ENCODE measurements around the gene MMRN1. TPM values are rescaled to one million over a fixed set of nuclear protein-coding genes. Genes with fewer than 3 reads are reported as not detected.
A peak's percentile ranks its signal among the peaks of the same experiment; 100 is the strongest.

MMRN1 gene
- total and polyA plus RNA-seq, 4 donors, result 3.7 to 35.9 (median 10.7) TPM

GRCh38 chr4:89994176-89994873 lies 99.7 kb downstream of the MMRN1 start:
- Histone ChIP-seq H3K36me3 (ENCODE audit: control insufficient read depth, insufficient read depth, low read length) (no peaks in the 10 kb centered on the region), H3K27me3 (ENCODE audit: control insufficient read depth, insufficient read depth, low read length) (no peaks in the 10 kb centered on the region), H3K27ac (ENCODE audit: low read depth, low read length) (no peak overlapping the region), H3K4me3 (ENCODE audit: low read depth, low read length) (no peak overlapping the region), H3K9me3 (ENCODE audit: control insufficient read depth, insufficient read depth, low read length) (no peaks in the 10 kb centered on the region), H3K4me1 (ENCODE audit: control insufficient read depth, insufficient read depth, low read length) (no peaks in the 10 kb centered on the region)
- no peak for DNase-seq (ENCODE audit: low read depth in 4 of 6, low spot score in 6 of 6)
- 100% methylated on average over 1 of the region's 3 CpGs for WGBS (ENCODE audit: insufficient coverage)

- Histone ChIP-seq H3K27me3 (ENCODE audit: control insufficient read depth, insufficient read depth, low read length) (no peaks in the 10 kb centered on the region), H3K27ac (ENCODE audit: low read depth, low read length) (no peak overlapping the region), H3K36me3 (ENCODE audit: control insufficient read depth, insufficient read depth, low read length) (no peaks in the 10 kb centered on the region), H3K4me1 (ENCODE audit: control insufficient read depth, insufficient read depth, low read length) (no peaks in the 10 kb centered on the region), H3K4me3 (ENCODE audit: low read depth, low read length) (no peak overlapping the region), H3K9me3 (ENCODE audit: control insufficient read depth, insufficient read depth, low read length) (no peaks in the 10 kb centered on the region)
- DNase-seq (ENCODE audit: low read depth in 4 of 6, low spot score in 6 of 6), result no peak
- no CpG with 5 or more reads among the region's 4 CpGs for WGBS (ENCODE audit: insufficient coverage)
Measured at GRCh38 chr4:89995006-89995405, 100.4 kb downstream of the MMRN1 start.

- Histone ChIP-seq H3K36me3 (ENCODE audit: control insufficient read depth, insufficient read depth, low read length) (no peaks in the 10 kb centered on the region), H3K4me3 (ENCODE audit: low read depth, low read length) (no peak overlapping the region), H3K27ac (ENCODE audit: low read depth, low read length) (no peak overlapping the region), H3K4me1 (ENCODE audit: control insufficient read depth, insufficient read depth, low read length) (no peaks in the 10 kb centered on the region), H3K27me3 (ENCODE audit: control insufficient read depth, insufficient read depth, low read length) (no peaks in the 10 kb centered on the region), H3K9me3 (ENCODE audit: control insufficient read depth, insufficient read depth, low read length) (no peaks in the 10 kb centered on the region)
- no CpG with 5 or more reads among the region's 2 CpGs for WGBS (ENCODE audit: insufficient coverage)
- no peak for DNase-seq (ENCODE audit: low read depth in 4 of 6, low spot score in 6 of 6)
Measured at GRCh38 chr4:89995814-89996213, 101.2 kb downstream of the MMRN1 start.

DNA sequence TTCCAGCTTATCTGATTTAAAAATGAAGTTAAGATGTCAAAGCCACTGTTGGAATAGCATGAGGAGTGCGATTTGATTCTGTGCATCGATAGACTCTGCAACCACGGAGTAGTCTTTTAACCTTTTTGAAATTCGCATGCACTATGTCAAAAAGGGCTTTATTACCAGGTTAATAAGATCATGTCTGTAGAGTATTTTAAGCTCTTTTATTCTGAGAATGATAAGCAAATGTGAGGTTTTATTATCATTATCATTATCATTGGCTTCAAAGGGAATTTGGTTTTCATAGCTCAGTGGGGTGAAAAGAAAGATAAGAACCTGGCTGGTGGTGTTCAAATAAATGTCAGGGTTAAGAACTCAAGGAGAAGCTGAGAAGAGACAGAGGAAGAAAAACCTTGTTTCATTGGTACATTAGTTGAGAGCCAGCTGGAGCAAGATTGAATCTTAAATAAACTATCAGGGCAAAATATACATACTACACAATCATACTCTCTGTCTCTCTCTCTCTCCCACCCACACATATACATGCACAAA lies 102.6 kb downstream of the MMRN1 start:
- Histone ChIP-seq H3K27me3 (ENCODE audit: control insufficient read depth, insufficient read depth, low read length) (no peaks in the 10 kb centered on the region), H3K4me3 (ENCODE audit: low read depth, low read length) (no peak overlapping the region), H3K36me3 (ENCODE audit: control insufficient read depth, insufficient read depth, low read length) (no peaks in the 10 kb centered on the region), H3K9me3 (ENCODE audit: control insufficient read depth, insufficient read depth, low read length) (no peaks in the 10 kb centered on the region), H3K4me1 (ENCODE audit: control insufficient read depth, insufficient read depth, low read length) (no peaks in the 10 kb centered on the region), H3K27ac (ENCODE audit: low read depth, low read length) (no peak overlapping the region)
- 97% methylated on average over 3 of the region's 4 CpGs for WGBS (ENCODE audit: insufficient coverage)
- DNase-seq (ENCODE audit: low read depth in 4 of 6, low spot score in 6 of 6), result peak in 1 of 6 donors; percentile 45

GRCh38 chr4:89998469-89999011 lies 103.9 kb downstream of the MMRN1 start:
- peak in 5 of 6 donors; percentile 28 to 91 (median 44) for DNase-seq (ENCODE audit: low read depth in 4 of 6, low spot score in 6 of 6)
- no peaks in the 10 kb centered on the region for H3K27me3 ChIP-seq (ENCODE audit: control insufficient read depth, insufficient read depth, low read length)
- WGBS (ENCODE audit: insufficient coverage), result 0% methylated on average over 1 of the region's 6 CpGs
- no peak overlapping the region for H3K4me3 ChIP-seq (ENCODE audit: low read depth, low read length)
- H3K9me3 ChIP-seq (ENCODE audit: control insufficient read depth, insufficient read depth, low read length), result no peaks in the 10 kb centered on the region
- H3K27ac ChIP-seq (ENCODE audit: low read depth, low read length), result no peak overlapping the region
- no peaks in the 10 kb centered on the region for H3K4me1 ChIP-seq (ENCODE audit: control insufficient read depth, insufficient read depth, low read length)
- H3K36me3 ChIP-seq (ENCODE audit: control insufficient read depth, insufficient read depth, low read length), result no peaks in the 10 kb centered on the region

- Histone ChIP-seq H3K36me3 (ENCODE audit: control insufficient read depth, insufficient read depth, low read length) (no peaks in the 10 kb centered on the region), H3K4me1 (ENCODE audit: control insufficient read depth, insufficient read depth, low read length) (no peaks in the 10 kb centered on the region), H3K27ac (ENCODE audit: low read depth, low read length) (no peak overlapping the region), H3K9me3 (ENCODE audit: control insufficient read depth, insufficient read depth, low read length) (no peaks in the 10 kb centered on the region), H3K4me3 (ENCODE audit: low read depth, low read length) (no peak overlapping the region), H3K27me3 (ENCODE audit: control insufficient read depth, insufficient read depth, low read length) (no peaks in the 10 kb centered on the region)
- no peak for DNase-seq (ENCODE audit: low read depth in 4 of 6, low spot score in 6 of 6)
- 36% methylated on average over 2 of the region's 2 CpGs for WGBS (ENCODE audit: insufficient coverage)
Measured at GRCh38 chr4:90001023-90001422, 106.4 kb downstream of the MMRN1 start.

DNA sequence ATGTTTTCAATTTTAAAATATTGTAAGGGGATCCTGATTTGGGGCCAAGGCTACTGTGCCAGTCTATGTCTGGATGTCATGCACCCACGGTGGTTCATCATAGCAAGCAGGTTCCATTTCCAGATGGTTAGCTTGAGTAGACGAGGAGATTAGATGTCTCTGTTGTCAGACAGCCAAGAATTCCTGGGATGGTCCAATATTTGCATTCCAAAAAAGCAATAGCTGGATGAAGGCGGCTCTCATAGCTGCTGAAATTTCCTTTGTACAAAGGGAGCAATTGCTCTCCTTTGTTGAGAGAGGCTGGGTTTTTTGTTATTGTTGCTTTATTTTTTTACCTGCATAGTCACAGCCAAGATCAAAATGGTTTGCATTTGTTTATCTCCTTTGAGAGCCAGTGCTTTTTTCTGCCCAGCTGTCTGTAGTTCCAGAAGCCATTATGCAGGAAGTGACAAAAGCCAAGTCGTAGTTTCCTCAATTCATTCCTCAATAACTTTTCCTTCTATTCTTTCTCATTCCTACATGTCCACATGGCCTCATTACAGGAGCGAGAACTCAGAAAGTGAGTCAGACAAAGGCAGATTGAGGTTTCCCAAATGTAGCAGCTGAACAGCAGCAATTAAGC lies 107.9 kb downstream of the MMRN1 start:
- Histone ChIP-seq H3K27me3 (ENCODE audit: control insufficient read depth, insufficient read depth, low read length) (no peaks in the 10 kb centered on the region), H3K9me3 (ENCODE audit: control insufficient read depth, insufficient read depth, low read length) (no peaks in the 10 kb centered on the region), H3K36me3 (ENCODE audit: control insufficient read depth, insufficient read depth, low read length) (no peaks in the 10 kb centered on the region), H3K27ac (ENCODE audit: low read depth, low read length) (no peak overlapping the region), H3K4me3 (ENCODE audit: low read depth, low read length) (no peak overlapping the region), H3K4me1 (ENCODE audit: control insufficient read depth, insufficient read depth, low read length) (no peaks in the 10 kb centered on the region)
- DNase-seq (ENCODE audit: low read depth in 4 of 6, low spot score in 6 of 6), result peak in 2 of 6 donors; percentile 48 to 50
- WGBS (ENCODE audit: insufficient coverage), result 24% methylated on average over 3 of the region's 5 CpGs

Other genes with a start within 250 kb of the MMRN1 start
- gene SNCA, start 57.7 kb upstream of the MMRN1 start, total RNA-seq, result 100 to 1,000 TPM in 1 of 2 donors, 10 to 100 TPM in 1; 63.6 to 135 TPM
- gene SNCA, start 57.7 kb upstream of the MMRN1 start, polyA plus RNA-seq (ENCODE audit: insufficient read length in 2 of 2), result 100 to 1,000 TPM; 133 to 141 TPM
- gene CCSER1, start 232.5 kb downstream of the MMRN1 start, total RNA-seq, result 10 to 100 TPM; 24.6 to 66.1 TPM
- 1 to 10 TPM; 3.5 to 4.4 TPM for gene CCSER1, start 232.5 kb downstream of the MMRN1 start, polyA plus RNA-seq (ENCODE audit: insufficient read length in 2 of 2)